A673 (cell line): ENCODE measurements around the gene VPS26C.

Source experiments
- CTCF ChIP-seq: fragments of 300-800, 200-600 bp; sonication (generic); conservative IDR thresholded peaks from 2 replicates; pipeline ENCODE4 v1.5.1; 2017; ENCODE audit warnings: low read depth, mild to moderate bottlenecking, antibody characterized with exemption, low read length, moderate library complexity, mixed read lengths
- EZH2 ChIP-seq: fragments of 200-600 bp; sonication (generic); IDR thresholded peaks from 2 replicates; pipeline ENCODE4 v1.6.1; 2017; ENCODE audit warnings: borderline replicate concordance, low read depth, mild to moderate bottlenecking, mixed read lengths, antibody characterized with exemption, low read length; ENCODE audit not compliant: poor library complexity, severe bottlenecking

- TF ChIP-seq CTCF (no peak), EZH2 (no peak)
Observed at GRCh38 chr21:37193676-37194075, 73.5 kb downstream of the VPS26C start.
